Transverse colon (tissue), 4 donors: ENCODE data around the gene NAA35. TPM values are rescaled to one million over a fixed set of nuclear protein-coding genes. Genes with fewer than 3 reads are reported as not detected.
"Not testable (repeated sequence)": the region's sequence is repeated elsewhere in the genome, so short reads cannot be mapped to it uniquely, and the experiment has no call there.

ENCODE experiments used
- DNase-seq: peaks from one replicate; pipeline ENCODE4 v3.0.0-alpha.2; 2019
- H3K27ac ChIP-seq, 4 donors: fragments of 200-600 bp; sonication (generic); 2 replicates each; pipeline ENCODE4 v1.5.1; 2016 to 2018; ENCODE audit warnings: inconsistent platforms in 4 of 4
- H3K27me3 ChIP-seq: fragments of 200-600 bp; sonication (generic); 2 replicates; pipeline ENCODE4 v1.5.1; 2017; ENCODE audit warnings: inconsistent platforms
- H3K36me3 ChIP-seq, 4 donors: fragments of 200-600 bp; sonication (generic); 2 replicates each; pipeline ENCODE4 v1.5.1; 2017 to 2019; ENCODE audit warnings: inconsistent platforms in 4 of 4
- H3K4me1 ChIP-seq, 4 donors: fragments of 200-600 bp; sonication (generic); 2 replicates each; pipeline ENCODE4 v1.5.1; 2017 to 2020; ENCODE audit warnings: inconsistent platforms in 4 of 4
- H3K4me3 ChIP-seq, 4 donors: fragments of 200-600 bp; sonication (generic); 1 replicate in 1 of 4; 2 replicates in 3 of 4; pipeline versions ENCODE4 v1.5.1 to v1.6.1; 2017 to 2019; ENCODE audit warnings: inconsistent platforms in 4 of 4
- H3K9me3 ChIP-seq, 2 donors: fragments of 200-600 bp; sonication (generic); 2 replicates each; pipeline ENCODE4 v1.5.1; 2017 to 2019; ENCODE audit warnings: inconsistent platforms in 2 of 2
- EP300 ChIP-seq: sonication (generic); formaldehyde crosslinking; IDR thresholded peaks from one replicate; pipeline ENCODE4 v1.6.1; 2017; ENCODE audit warnings: antibody characterized with exemption, low read depth
- POLR2A ChIP-seq: fragments of 450-650 bp; IDR thresholded peaks from one replicate; pipeline ENCODE4 v1.6.1; 2016; ENCODE audit warnings: antibody characterized with exemption, mild to moderate bottlenecking, moderate library complexity
- POLR2AphosphoS5 ChIP-seq, 3 donors: sonication (generic); formaldehyde crosslinking; IDR thresholded peaks; one replicate each; pipeline ENCODE4 v1.6.1; 2016; ENCODE audit warnings: antibody characterized with exemption in 3 of 3
- WGBS, 2 donors: methylation state at CpG; one replicate each; pipeline ENCODE4 v1.1.5; 2018; ENCODE audit warnings: low coverage in 1 of 2; 5-methylcytosine and 5-hydroxymethylcytosine counted together
- in situ Hi-C, 4 donors: fragments of 200-750 bp; cut with MboI; loops; one replicate each; pipeline versions ENCODE4 v1.15.0 to v1.15.1; 2017; ENCODE audit warnings: low sequenced_read_pairs in 3 of 4, low pct_ligation_motif_present in 1 of 4, low pct_unique_long_range_greater_than_20kb in 1 of 4
- intact Hi-C: fragments of 100-400 bp; cut with DNase I; formaldehyde crosslinking; loops from one replicate; pipeline ENCODE4 v1.15.1; 2023; ENCODE audit warnings: low total_unique reads
- total RNA-seq, 4 donors: library from RNA; depleted of rRNA; stranded (reverse); fragments of >200 nt; gene quantifications; one replicate each; pipeline ENCODE4 v1.1.0, GENCODE V29; 2016
- TF ChIP-seq, protein P1 (sequence below), 5 experiments: fragments of 200-600 bp in 3 of 5; fragments of 450-650 bp in 2 of 5; sonication (generic) in 3 of 5; IDR thresholded peaks; 1 replicate in 2 of 5; 2 replicates in 3 of 5; pipeline ENCODE4 v1.5.1; 2016 to 2017; ENCODE audit warnings: antibody characterized with exemption in 5 of 5, inconsistent platforms in 3 of 5, mild to moderate bottlenecking in 2 of 5, moderate library complexity in 1 of 5

NAA35 gene
- total RNA-seq, 4 donors from 2014 or later, result 24.7 to 51.5 (median 34.5) TPM

- Histone ChIP-seq H3K4me3 (no peak overlapping the region), H3K27ac (no peak overlapping the region), H3K4me1 (no peaks in the 10 kb centered on the region), H3K27me3 (no peaks in the 10 kb centered on the region), H3K9me3 (no peaks in the 10 kb centered on the region), H3K36me3 (no peaks in the 10 kb centered on the region)
- TF ChIP-seq, protein P1, sequence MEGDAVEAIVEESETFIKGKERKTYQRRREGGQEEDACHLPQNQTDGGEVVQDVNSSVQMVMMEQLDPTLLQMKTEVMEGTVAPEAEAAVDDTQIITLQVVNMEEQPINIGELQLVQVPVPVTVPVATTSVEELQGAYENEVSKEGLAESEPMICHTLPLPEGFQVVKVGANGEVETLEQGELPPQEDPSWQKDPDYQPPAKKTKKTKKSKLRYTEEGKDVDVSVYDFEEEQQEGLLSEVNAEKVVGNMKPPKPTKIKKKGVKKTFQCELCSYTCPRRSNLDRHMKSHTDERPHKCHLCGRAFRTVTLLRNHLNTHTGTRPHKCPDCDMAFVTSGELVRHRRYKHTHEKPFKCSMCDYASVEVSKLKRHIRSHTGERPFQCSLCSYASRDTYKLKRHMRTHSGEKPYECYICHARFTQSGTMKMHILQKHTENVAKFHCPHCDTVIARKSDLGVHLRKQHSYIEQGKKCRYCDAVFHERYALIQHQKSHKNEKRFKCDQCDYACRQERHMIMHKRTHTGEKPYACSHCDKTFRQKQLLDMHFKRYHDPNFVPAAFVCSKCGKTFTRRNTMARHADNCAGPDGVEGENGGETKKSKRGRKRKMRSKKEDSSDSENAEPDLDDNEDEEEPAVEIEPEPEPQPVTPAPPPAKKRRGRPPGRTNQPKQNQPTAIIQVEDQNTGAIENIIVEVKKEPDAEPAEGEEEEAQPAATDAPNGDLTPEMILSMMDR (IDR thresholded peaks at IDR 0.05), result no peak
- TF ChIP-seq POLR2A (no peak), POLR2AphosphoS5 (IDR thresholded peaks at IDR 0.05) (no peak), EP300 (no peak)
- in situ Hi-C loops, result loop anchor here in 1 of 4 donors (25.0 kb wide), 2 partner anchors 356 to 1969 kb away; partner anchors contain the start of gene ISCA1
- 88 to 95% methylated on average over 2 of the region's 2 CpGs for WGBS, 2 donors
- intact Hi-C loops, result no loop called here
- no peak for DNase-seq
These were observed 9.5 kb upstream of the NAA35 start for GRCh38 chr9:85931495-85931894.

- 89 to 94% methylated on average over 12 to 14 of the region's 14 CpGs for WGBS, 2 donors
These were observed 5.0 kb upstream of the NAA35 start for GRCh38 chr9:85935950-85936349.

GRCh38 chr9:85940275-85940831 lies 593 bp upstream of the NAA35 start:
- TF ChIP-seq POLR2A (peak; percentile 86), EP300 (no peak), POLR2AphosphoS5 (IDR thresholded peaks at IDR 0.05) (peak in 2 of 3 donors; percentile 90 to 92)
- H3K4me1 ChIP-seq, result peaks cover 14 to 38% (median 22%) of the 10 kb centered on the region in 4 donors
- H3K36me3 ChIP-seq, result no peaks in the 10 kb centered on the region
- WGBS, 2 donors, result 21 to 37% methylated on average over 6 to 13 of the region's 13 CpGs
- peak overlapping the region; percentile 16 to 98 (median 88) for H3K4me3 ChIP-seq
- DNase-seq, result no peak
- peak overlapping the region; percentile 93 to 99 (median 98) for H3K27ac ChIP-seq
- H3K27me3 ChIP-seq, result no peaks in the 10 kb centered on the region
- in situ Hi-C loops, result loop anchor here in 1 of 4 donors (25.0 kb wide), 2 partner anchors 347 to 1978 kb away; partner anchors contain the start of gene ISCA1
- intact Hi-C loops, result no loop called here
- no peaks in the 10 kb centered on the region for H3K9me3 ChIP-seq

More at GRCh38 chr9:85935950-85936349, 5.0 kb upstream of the NAA35 start:
- in situ Hi-C loops, result loop anchor here in 1 of 4 donors (25.0 kb wide), 2 partner anchors 351 to 1974 kb away; partner anchors contain the start of gene ISCA1
- DNase-seq, H3K4me3 ChIP-seq, H3K27me3 ChIP-seq, intact Hi-C loops, H3K27ac ChIP-seq, H3K4me1 ChIP-seq, H3K36me3 ChIP-seq, H3K9me3 ChIP-seq: not testable (repeated sequence)

- no peak for TF ChIP-seq POLR2A
- TF ChIP-seq, protein P1 (IDR thresholded peaks at IDR 0.05), result no peak
- no peak for TF ChIP-seq POLR2AphosphoS5 (IDR thresholded peaks at IDR 0.05)
- in situ Hi-C loops, result loop anchor here in 1 of 4 donors (25.0 kb wide), 2 partner anchors 346 to 1979 kb away; partner anchors contain the start of gene ISCA1
- DNase-seq, result no peak
- Histone ChIP-seq H3K27me3 (no peaks in the 10 kb centered on the region), H3K4me1 (peaks cover 14 to 41% (median 22%) of the 10 kb centered on the region in 4 donors), H3K4me3 (peak overlapping the region; percentile 86 to 98 (median 90)), H3K9me3 (no peaks in the 10 kb centered on the region), H3K27ac (peak overlapping the region; percentile 93 to 99 (median 98)), H3K36me3 (peaks cover 0 to 8% (median 0%) of the 10 kb centered on the region in 4 donors)
- WGBS, 2 donors, result 1% methylated on average over 15 of the region's 15 CpGs; no CpG with 5 or more reads in 1 of the 2 donors
- intact Hi-C loops, result no loop called here
These were observed 635 bp downstream of the NAA35 start for GRCh38 chr9:85941622-85941940.
